Measurements from ENCODE around the gene PTPRK. TPM values are rescaled to one million over a fixed set of nuclear protein-coding genes. Genes with fewer than 3 reads are reported as not detected.

The PTPRK gene
- total and polyA plus RNA-seq, 2 of the 13 experiments (the other 11 are each of a cell fraction or from before 2014, with no cell fraction given): 43.6 to 98.3 TPM

- peak; percentile 61; the same call in 1 of the 2 replicates for TF ChIP-seq ZGPAT (CRISPR knock-in tag; IDR thresholded peaks at IDR 0.05)
- no peak for TF ChIP-seq GTF3A (CRISPR knock-in tag; conservative IDR thresholded peaks at IDR 0.05)
- TF ChIP-seq CCAR2 (optimal IDR thresholded peaks at IDR 0.05; ENCODE audit: low read depth, low read length): no peak
- no peak for TF ChIP-seq SKIL (CRISPR knock-in tag; IDR thresholded peaks at IDR 0.05; ENCODE audit: borderline replicate concordance)
- TF ChIP-seq ZNF660 (CRISPR knock-in tag; IDR thresholded peaks at IDR 0.05; ENCODE audit: borderline replicate concordance, low read depth): no peak
- no peak for TF ChIP-seq ZFP36 (IDR thresholded peaks at IDR 0.05; ENCODE audit: borderline replicate concordance, low read depth, low read length, partially characterized antibody)
- TF ChIP-seq FOXA1 (IDR thresholded peaks at IDR 0.05): no peak
- peak; percentile 75 for TF ChIP-seq FOXA1 (CRISPR knock-in tag; IDR thresholded peaks at IDR 0.05)
- TF ChIP-seq ZNF362 (CRISPR knock-in tag; IDR thresholded peaks at IDR 0.05; ENCODE audit: borderline replicate concordance): no peak; the same call in 1 of the 2 replicates
- no peak; the same call in 1 of the 2 replicates for TF ChIP-seq TOE1 (CRISPR knock-in tag; IDR thresholded peaks at IDR 0.05)
- no peak for TF ChIP-seq WIZ (CRISPR knock-in tag; IDR thresholded peaks at IDR 0.05)
- no peak for TF ChIP-seq BRD4 (CRISPR knock-in tag; IDR thresholded peaks at IDR 0.05)
- TF ChIP-seq ZNF639 (CRISPR knock-in tag; conservative IDR thresholded peaks at IDR 0.05): no peak
- no peak for TF ChIP-seq AGO1 (IDR thresholded peaks at IDR 0.05; ENCODE audit: low read depth, low read length, poor library complexity, severe bottlenecking)
- TF ChIP-seq THAP8 (CRISPR knock-in tag; IDR thresholded peaks at IDR 0.05; ENCODE audit: borderline replicate concordance): no peak
- no peak for TF ChIP-seq HOXA7 (CRISPR knock-in tag; IDR thresholded peaks at IDR 0.05)
- TF ChIP-seq NR3C1 (CRISPR knock-in tag; IDR thresholded peaks at IDR 0.05): no peak
- no peak for TF ChIP-seq PRPF4 (IDR thresholded peaks at IDR 0.05; ENCODE audit: low read depth, low read length, poor library complexity, severe bottlenecking)
- TF ChIP-seq XRCC5 (optimal IDR thresholded peaks at IDR 0.05; ENCODE audit: low read length): no peak
- TF ChIP-seq MTF2 (CRISPR knock-in tag; IDR thresholded peaks at IDR 0.05; ENCODE audit: borderline replicate concordance): no peak
- peak; percentile 84; the same call in 1 of the 2 replicates for TF ChIP-seq MBD4 (IDR thresholded peaks at IDR 0.05; ENCODE audit: borderline replicate concordance, low read length)
Measured at GRCh38 chr6:128505603-128506002, 14.8 kb downstream of the PTPRK start (continued).

Data from HepG2 (cell line).